ENCODE results near the gene UCN.
A peak's percentile ranks its signal among the peaks of the same experiment; 100 is the strongest.
"Not testable (repeated sequence)": the region's sequence is repeated elsewhere in the genome, so short reads cannot be mapped to it uniquely, and the experiment has no call there.

The UCN gene, protein sequence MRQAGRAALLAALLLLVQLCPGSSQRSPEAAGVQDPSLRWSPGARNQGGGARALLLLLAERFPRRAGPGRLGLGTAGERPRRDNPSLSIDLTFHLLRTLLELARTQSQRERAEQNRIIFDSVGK

DNA sequence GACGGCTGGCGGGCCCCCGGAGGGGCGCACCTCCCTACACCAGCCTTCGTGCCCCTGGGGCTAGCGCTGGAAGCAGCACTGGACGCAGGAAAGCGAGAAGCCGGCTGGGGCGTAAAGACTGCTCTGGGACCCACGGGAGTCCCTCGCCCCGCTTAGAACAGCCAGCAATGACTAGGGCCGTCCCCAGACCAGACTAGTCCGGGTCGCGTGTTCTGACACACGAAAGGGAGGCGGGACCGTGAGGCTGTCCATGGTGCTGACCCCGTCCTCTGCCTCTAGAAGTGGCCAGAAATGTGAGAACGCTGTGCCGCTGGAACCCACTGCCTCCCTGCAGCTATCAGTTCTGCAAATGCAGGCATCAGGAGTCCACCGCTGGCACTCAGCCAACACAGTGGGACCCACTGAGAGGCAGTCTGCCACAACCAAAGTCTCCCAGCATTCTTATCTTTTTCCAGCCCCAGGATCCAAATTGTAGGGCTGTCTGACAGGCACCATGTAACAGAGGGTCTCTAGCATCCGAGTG is at the start of gene UCN:
UCN (minus strand) TSS at position 87 of the 523 bp plus-strand sequence. CDS start 550 bp downstream, outside the sequence.
- DNase-seq: no peak

DNA sequence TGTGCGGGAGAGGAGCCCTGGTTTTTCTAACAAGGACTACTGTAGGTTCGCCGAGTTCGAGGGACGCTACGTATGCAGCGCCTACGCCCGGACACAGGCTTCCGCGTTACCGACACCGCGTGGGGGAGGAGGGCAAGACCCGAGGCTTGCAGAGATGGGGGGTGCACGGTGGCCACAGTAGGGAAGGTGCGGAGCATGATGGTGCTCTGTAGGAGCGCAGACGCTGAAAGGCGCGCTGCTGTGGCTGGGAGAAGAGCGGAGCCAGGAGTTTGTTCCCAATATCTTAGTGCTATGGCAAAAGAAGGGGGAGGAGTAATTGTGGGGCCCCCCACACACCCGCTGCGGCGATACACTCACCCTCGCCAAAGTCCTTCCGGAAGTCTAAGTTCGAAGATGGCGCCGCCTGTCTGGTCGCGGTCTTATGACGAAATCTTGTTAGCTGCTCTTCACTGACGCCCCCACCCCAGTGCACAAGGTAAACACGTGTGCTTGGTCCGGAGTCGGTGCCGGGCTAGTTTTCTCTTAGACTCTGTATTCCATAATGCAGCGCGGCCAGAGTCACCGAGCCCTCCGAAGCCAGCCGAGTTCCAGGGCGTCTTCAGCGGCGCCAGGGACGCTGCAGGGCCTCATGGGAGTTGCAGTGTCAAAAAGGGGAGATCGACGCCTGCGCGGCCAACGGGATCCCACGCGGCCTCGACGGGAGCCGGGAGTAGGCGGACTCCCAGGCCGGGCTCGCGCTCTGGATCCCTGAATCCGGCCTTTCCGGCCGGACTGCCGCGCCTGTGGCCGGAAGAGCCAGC is 48.3 kb upstream of the UCN start, which contains the start of gene GTF3C2:
GTF3C2 (minus strand) TSS at position 383 of the 800 bp plus-strand sequence. CDS start 13,210 bp downstream, outside the sequence.
- DNase-seq: peak; percentile 63 to 100 (median 94)

GRCh38 chr2:27356056-27356381 is 47.8 kb upstream of the UCN start:
- DNase-seq: peak in 11 of 56 donors; percentile 29 to 56 (median 38)

DNA sequence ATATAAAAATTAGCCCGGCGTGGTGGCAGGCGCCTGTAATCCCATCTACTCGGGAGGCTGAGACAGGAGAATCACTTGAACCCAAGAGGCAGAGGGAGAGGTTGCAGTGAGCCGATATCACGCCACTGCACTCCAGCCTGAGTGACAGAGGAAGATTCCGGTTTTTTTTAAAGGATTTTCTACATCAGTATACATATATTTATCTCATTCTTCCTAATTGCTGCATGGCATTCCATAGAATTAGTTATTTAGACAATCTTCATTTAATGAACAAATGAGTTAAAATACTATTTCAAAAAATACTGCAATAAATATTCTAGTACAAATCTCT is 46.3 kb upstream of the UCN start:
- DNase-seq: no peak

DNA sequence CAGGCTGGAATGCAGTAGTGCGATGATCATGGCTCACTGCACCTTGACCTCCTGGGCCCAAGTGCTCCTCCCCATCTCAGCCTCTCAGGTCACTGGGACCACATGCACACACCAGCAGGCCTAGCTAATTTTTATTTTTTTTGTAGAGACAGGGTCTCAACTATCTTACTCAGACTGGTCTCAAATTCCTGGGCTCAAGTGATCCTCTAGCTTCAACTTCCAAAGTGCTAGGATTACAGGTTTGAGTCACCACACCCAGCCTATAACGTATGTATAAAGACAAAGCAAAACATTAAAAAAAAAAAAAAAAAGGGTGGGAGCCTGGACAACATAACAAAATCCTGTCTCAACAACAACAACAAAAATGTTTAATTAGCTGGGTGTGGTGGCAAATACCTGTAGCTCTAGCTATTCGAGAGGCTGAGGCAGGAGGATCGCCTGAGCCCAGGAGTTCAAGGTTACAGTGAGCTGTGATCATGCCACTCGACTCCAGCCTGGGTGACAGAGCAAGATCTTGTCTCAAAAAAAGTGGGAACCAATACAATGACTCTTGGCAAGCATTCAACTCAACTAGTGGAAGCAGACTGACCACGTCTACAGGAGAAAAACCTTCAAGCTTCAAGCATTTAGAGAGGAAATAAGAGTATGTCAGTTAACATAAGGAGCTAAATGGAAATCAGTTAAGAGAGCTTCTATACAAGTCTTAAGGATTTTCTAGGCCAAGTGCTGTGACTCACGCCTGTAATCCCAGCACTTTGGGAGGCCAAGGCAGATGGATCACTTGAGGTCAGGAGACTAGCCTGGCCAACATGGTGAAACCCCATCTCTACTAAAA is 45.7 kb upstream of the UCN start:
- DNase-seq: no peak

DNA sequence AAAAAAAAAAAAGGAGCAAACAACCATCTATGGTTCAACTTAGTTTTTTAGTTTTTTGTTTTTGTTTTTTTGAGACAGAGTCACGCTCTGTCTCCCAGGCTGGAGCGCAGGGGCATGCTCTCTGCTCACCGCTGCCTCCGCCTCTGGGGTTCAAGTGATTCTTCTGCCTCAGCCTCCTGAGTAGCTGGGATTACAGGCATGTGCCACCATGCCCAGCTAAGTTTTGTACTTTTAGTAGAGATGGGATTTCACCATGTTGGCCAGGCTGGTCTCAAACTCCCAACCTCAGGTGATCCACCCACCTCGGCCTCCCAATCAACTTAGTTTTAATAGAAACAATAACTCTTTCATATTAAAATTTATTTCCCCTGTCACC is 45.1 kb upstream of the UCN start:
- not testable (repeated sequence) for DNase-seq

DNA sequence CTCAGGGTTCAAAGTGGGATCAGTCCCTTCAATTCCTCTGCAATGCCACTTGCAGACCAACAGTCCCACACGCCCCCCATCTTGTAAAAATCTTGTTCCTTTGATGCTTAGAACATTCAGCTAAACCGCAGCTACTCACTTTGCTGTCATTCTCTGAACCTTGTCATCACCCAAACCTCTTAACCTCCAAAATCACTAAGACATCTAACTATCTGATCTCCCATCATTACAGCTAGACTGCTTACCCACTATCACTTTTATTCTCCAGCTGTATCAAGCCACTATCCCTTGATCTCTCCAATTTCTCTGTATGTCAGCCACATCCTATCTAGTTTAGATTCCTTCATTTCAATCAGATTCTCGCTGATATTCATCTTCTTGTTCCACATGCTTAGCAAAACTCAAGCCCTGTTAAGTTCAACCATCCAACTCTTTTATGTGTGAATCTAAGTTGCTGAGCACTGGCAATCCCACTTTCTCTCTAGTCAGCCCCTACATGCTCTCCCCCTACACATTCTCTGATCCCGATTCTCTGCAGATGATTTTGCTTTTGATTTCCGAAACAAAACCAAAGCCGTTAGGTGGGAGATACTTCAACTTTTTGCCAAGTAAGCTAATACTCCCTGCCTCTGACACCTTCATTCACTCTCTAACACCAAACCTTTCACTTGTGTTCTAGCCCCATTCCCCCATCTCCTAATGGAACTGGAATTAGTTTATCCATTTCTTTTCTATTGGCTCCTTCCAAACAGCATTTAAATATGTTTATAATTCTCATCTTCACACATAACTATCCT is 43.8 kb upstream of the UCN start:
- no peak for DNase-seq

- no peak for DNase-seq
Observed at GRCh38 chr2:27350106-27350693, 42.0 kb upstream of the UCN start.

GRCh38 chr2:27347641-27348040 is 39.4 kb upstream of the UCN start:
- DNase-seq: no peak

DNA sequence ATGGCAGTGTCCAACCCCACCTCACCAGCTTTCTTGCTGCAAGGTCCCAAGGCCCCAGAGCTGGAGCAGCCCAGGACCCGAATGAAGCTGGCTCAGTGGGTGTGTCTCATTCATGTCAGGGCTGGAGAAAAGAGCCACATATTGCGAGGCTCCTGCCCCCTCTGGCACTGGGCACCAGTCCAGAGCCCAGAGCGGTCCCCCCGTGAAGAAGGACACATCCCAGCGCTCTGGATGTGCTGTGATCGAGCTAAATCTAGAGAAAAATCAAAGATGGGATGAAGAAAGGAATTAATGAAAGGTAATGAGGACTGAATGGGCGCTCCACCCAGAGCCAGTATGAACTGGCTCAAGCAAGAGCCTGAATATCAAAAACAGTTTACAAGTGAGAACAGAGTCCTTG is 27.9 kb upstream of the UCN start:
- no peak for DNase-seq

DNA sequence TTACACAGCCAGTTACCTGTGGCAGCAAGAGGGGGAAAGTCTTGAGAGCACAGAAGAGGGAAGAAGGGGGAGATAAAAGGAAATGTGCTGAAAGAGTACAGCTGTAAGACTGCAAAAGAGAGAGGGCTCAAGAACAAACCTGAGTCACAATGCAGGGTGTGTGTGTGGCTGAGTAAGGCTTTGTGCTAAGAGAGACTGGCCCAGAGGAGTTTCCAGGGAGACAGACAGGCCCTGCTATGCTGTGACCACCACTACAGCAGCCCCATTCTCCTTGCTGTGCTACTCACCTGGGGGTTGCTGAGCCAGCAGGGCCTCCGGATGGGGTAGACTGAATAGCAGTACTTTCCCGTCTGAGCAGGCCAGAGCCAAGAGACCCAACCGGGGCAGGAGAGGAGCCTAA is 27.1 kb upstream of the UCN start:
- DNase-seq: no peak

DNA sequence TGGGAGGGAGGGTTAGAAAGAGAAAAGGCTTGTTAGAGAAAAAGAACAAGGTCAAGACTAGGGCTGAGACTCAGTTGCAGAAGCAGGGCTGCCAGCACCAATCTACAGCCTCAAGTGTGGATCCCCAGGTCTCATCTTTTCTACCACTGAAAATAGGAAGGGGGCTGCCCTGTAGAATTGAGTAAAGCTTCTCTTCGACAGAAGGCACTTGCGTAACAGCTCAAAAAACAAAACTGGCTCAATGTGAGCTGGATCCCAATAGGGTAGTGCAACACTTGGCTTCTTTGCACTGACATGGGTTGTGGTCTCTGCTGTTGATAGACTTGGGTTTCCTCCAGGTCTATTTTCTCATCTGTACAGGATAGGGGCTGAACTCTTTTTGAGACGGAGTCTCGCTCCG is 16.5 kb upstream of the UCN start:
- DNase-seq: no peak

DNA sequence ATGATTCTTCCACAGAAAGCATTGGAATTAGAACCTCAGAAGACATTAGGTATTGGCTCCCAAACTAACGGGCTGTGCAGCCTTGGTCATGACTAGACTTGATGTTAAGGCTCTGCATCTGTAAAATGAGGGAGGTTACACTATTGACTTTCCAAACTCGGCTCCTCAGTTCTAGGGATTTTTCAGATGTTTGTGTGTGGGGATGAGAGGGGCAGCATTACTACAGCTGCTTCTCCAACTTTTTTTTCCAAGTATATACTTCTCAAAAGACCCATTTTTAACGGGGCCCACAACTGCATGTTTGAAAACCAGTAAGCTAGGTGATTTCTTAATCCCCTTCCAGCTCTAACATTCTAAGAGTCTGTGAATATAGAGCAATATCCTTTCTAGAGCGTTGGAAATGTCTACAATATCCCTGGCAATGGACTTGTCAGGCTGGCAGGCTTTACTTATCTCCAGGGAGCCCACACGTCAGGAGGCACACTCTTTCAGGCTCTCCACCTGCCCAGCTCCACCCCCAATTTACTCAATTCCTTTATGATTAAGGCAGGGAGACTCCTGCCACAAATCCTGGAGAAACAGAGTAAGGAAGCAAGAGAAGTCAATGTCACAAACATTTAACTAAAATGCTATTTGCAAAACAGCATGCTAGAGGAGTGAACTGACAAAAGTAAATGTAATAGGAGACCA is 15.5 kb upstream of the UCN start:
- no peak for DNase-seq

GRCh38 chr2:27322766-27323595 is 14.7 kb upstream of the UCN start, which contains the start of gene MPV17:
Gene MPV17, minus strand, starts transcription at chr2:27323097. Its CDS starts 580 bp downstream, at chr2:27322517.
- peak in 55 of 56 donors; percentile 49 to 95 (median 85) for DNase-seq

- peak in 5 of 56 donors; percentile 26 to 51 (median 31) for DNase-seq
Observed at GRCh38 chr2:27322301-27322765, 14.1 kb upstream of the UCN start.

GRCh38 chr2:27320958-27321543 is 12.8 kb upstream of the UCN start:
- peak in 2 of 56 donors; percentile 9 to 13 for DNase-seq

DNA sequence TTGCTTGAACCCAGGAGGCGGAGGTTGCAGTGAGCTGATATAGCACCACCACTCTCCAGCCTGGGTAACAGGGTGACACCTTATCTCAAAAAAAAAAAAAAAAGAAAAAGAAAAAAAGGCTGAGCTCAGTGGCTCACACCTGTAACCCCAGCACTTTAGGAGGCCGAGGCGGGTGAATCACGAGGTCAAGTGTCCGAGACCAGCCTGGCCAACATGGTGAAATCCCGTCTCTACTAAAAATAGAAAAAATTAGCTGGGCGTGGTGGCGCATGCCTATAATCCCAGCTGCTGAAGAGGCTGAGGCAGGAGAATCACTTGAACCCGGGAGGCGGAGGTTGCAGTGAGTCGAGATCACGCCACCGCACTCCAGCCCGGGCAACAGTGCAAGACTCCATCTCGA is 11.6 kb upstream of the UCN start:
- not testable (repeated sequence) for DNase-seq

- peak in 45 of 56 donors; percentile 4 to 73 (median 36) for DNase-seq
Observed at GRCh38 chr2:27316655-27317412, 8.6 kb upstream of the UCN start.
